A549 (cell line): ENCODE measurements around the gene ANAPC5. TPM values are rescaled to one million over a fixed set of nuclear protein-coding genes. Genes with fewer than 3 reads are reported as not detected.
"Not testable (repeated sequence)": the region's sequence is repeated elsewhere in the genome, so short reads cannot be mapped to it uniquely, and the experiment has no call there.

Source experiments
- ATAC-seq, 2 experiments: fragments of 200-7000 bp in 1 of 2; fragments of >200 bp in 1 of 2; cut with Nextera tagmentation in 1 of 2; cut with Tn5 transposase in 1 of 2; 3 replicates each; pipeline versions ENCODE4 v1.8.0 to v1.9.1; 2018 to 2020; ENCODE audit warnings: mild to moderate bottlenecking in 1 of 2, moderate library complexity in 1 of 2
- CTCF ChIA-PET: fragments of 300-600 bp; sonication (Branson Sonifier 250); formaldehyde crosslinking; extraction: SDS; loops from one replicate; lab custom pipeline; 2021; ENCODE audit warnings: antibody characterized with exemption, inconsistent platforms; lab: Yijun Ruan, JAX
- POLR2A ChIA-PET: fragments of 350-600 bp; formaldehyde crosslinking; extraction: SDS; loops from one replicate; lab custom pipeline; 2021; ENCODE audit warnings: antibody characterized with exemption, inconsistent platforms; lab: Yijun Ruan, JAX
- DNase-seq, 2 experiments: peaks; one replicate each; pipeline versions ENCODE4 v3.0.0 to v3.0.0-alpha.2; 2011 to 2016; ENCODE audit warnings: low read depth in 1 of 2, low spot score in 1 of 2
- FAIRE-seq: peaks from 2 replicates; lab custom pipeline; 2011; peaks lifted over from hg19 to GRCh38; lab: Jason Lieb, UNC
- H3K27ac ChIP-seq, 2 experiments: fragments of >200 bp; sonication (Bioruptor Twin); formaldehyde crosslinking; 3 replicates each; pipeline ENCODE4 v1.5.1; 2016 to 2017
- H3K4me1 ChIP-seq: fragments of >200 bp; sonication (Bioruptor Twin); formaldehyde crosslinking; 3 replicates; pipeline ENCODE4 v1.6.1; 2016
- H3K4me2 ChIP-seq: fragments of >200 bp; sonication (Bioruptor Twin); formaldehyde crosslinking; 3 replicates; pipeline ENCODE4 v1.6.1; 2016
- H3K4me3 ChIP-seq: fragments of >200 bp; sonication (Bioruptor Twin); formaldehyde crosslinking; 3 replicates; pipeline ENCODE4 v1.5.1; 2016
- H3K9me3 ChIP-seq: fragments of >200 bp; sonication (Bioruptor Twin); formaldehyde crosslinking; 3 replicates; pipeline ENCODE4 v1.6.1; 2016
- ATOH8 ChIP-seq: fragments of 250-450 bp; sonication (Bioruptor Pico); IDR thresholded peaks from 2 replicates; pipeline ENCODE4 v1.5.0; 2020; ENCODE audit warnings: low read depth, mild to moderate bottlenecking, moderate library complexity
- BCL3 ChIP-seq: fragments of >200 bp; sonication (Bioruptor Twin); formaldehyde crosslinking; IDR thresholded peaks from 3 replicates; pipeline ENCODE4 v1.6.1; 2016
- CBX2 ChIP-seq: fragments of 200-600 bp; sonication (generic); IDR thresholded peaks from 2 replicates; pipeline ENCODE4 v1.6.1; 2016; ENCODE audit warnings: low read depth, mild to moderate bottlenecking, borderline replicate concordance
- CBX8 ChIP-seq: fragments of 200-600 bp; sonication (generic); IDR thresholded peaks from 2 replicates; pipeline ENCODE4 v1.6.1; 2016
- E2F6 ChIP-seq: IDR thresholded peaks from 2 replicates; pipeline ENCODE4 v1.6.1; 2012; ENCODE audit warnings: low read depth, borderline replicate concordance
- FOXS1 ChIP-seq: fragments of 250-450 bp; sonication (Bioruptor Pico); IDR thresholded peaks from 2 replicates; pipeline ENCODE4 v1.5.0; 2020; ENCODE audit warnings: mild to moderate bottlenecking, moderate library complexity
- HOXB13 ChIP-seq: fragments of 250-450 bp; sonication (Bioruptor Pico); IDR thresholded peaks from 2 replicates; pipeline ENCODE4 v1.5.0; 2020; ENCODE audit warnings: low read depth, mild to moderate bottlenecking, moderate library complexity
- HOXB5 ChIP-seq: fragments of 250-450 bp; sonication (Bioruptor Pico); IDR thresholded peaks from 2 replicates; pipeline ENCODE4 v1.5.0; 2020; ENCODE audit warnings: mild to moderate bottlenecking, moderate library complexity
- KDM5A ChIP-seq: fragments of 200-600 bp; sonication (generic); IDR thresholded peaks from 2 replicates; pipeline ENCODE4 v1.6.1; 2016; ENCODE audit warnings: antibody characterized with exemption, mild to moderate bottlenecking
- MAFK ChIP-seq: fragments of 450-650 bp; IDR thresholded peaks from 2 replicates; pipeline ENCODE4 v1.6.1; 2014; ENCODE audit not compliant: partially characterized antibody
- MAZ ChIP-seq: fragments of 150-350 bp; IDR thresholded peaks from 2 replicates; pipeline ENCODE4 v1.6.1; 2014; ENCODE audit warnings: antibody characterized with exemption, low read depth, low read length, borderline replicate concordance
- RNF2 ChIP-seq: fragments of 200-600 bp; sonication (generic); IDR thresholded peaks from 2 replicates; pipeline ENCODE4 v1.6.1; 2016; ENCODE audit warnings: low read depth, mild to moderate bottlenecking, antibody characterized with exemption, moderate library complexity, borderline replicate concordance
- SREBF2 ChIP-seq: fragments of 450-650 bp; IDR thresholded peaks from 2 replicates; pipeline ENCODE4 v1.6.1; 2014; ENCODE audit warnings: mild to moderate bottlenecking, moderate library complexity
- TFCP2L1 ChIP-seq: fragments of 250-450 bp; sonication (Bioruptor Pico); IDR thresholded peaks from 2 replicates; pipeline ENCODE4 v1.5.0; 2021; ENCODE audit warnings: mild to moderate bottlenecking
- WGBS: methylation state at CpG from one replicate; pipeline ENCODE4 v1.1.6; 2017; ENCODE audit errors: missing lambda C conversion rate; 5-methylcytosine and 5-hydroxymethylcytosine counted together
- polyA plus RNA-seq, 4 experiments: library from polyadenylated mRNA; depleted of rRNA in 3 of 4; stranded (reverse); fragments of >200 nt; fragmentation: RNase III in 1 of 4; extraction: RNeasy Plus Mini Kit Qiagen cat#74134 plus additional on column Dnase treatment in 1 of 4; gene quantifications; 2 replicates in 3 of 4; 3 replicates in 1 of 4; pipeline ENCODE4 v1.2.3, GENCODE V29; 2011 to 2017
- TF ChIP-seq, protein P1 (sequence below): fragments of >200 bp; sonication (Bioruptor Twin); formaldehyde crosslinking; IDR thresholded peaks from 3 replicates; pipeline ENCODE4 v1.5.1; 2016
- TF ChIP-seq, protein P2 (sequence below): fragments of 450-650 bp; IDR thresholded peaks from 2 replicates; pipeline ENCODE4 v1.6.1; 2014; ENCODE audit warnings: antibody characterized with exemption
- TF ChIP-seq, protein P3 (sequence below): fragments of 150-350 bp; IDR thresholded peaks from 2 replicates; pipeline ENCODE4 v1.6.1; 2014; ENCODE audit warnings: low read depth, mild to moderate bottlenecking, low read length
- TF ChIP-seq, protein P4 (sequence below): IDR thresholded peaks from 2 replicates; pipeline ENCODE4 v1.6.1; 2012

Gene ANAPC5
- polyA plus RNA-seq, 2 of the 4 experiments (the other 2 are of a cell fraction) = 91.6 to 225 TPM

DNA sequence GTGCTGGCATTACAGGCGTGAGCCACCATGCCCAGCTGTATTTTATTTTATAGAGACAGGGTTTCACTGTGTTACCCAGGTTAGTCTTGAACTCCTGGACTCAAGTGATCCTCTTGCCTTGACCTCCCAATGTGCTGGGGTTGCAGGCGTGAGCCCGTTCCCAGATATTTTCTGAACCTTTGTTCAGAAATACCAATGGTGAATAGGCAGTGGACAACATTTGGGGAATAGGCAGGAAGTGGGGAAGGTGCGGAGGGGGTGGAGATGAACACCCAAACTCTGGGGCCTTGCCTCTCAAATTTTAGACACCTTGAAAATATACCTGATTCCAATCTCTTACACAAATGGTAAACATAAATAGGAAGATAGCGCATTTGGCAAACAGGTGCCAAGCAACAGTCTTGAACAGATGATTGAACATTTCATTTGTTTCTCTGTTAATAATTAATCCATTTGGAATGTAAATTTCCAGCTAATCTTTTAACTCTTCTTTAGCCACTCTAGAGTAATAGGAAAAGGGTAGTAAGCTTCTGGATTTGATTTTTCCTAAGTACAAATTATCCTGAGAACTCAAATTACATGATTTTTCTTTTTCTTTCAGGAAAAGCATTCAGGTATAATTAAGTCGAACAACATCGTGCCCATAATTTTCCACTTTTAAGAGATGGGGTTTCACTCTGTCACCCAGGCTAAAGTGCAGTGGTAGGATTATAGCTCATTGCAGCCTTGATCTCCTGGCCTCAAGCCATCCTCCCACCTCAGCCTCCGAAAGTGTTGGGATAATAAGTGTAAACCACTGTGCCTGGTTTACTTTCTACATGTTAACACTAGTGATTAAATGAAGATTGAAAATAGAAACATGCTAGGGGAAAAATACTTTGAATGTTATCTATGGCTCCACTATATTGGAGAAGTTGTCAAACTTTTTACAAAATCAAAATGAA, 24.8 kb upstream of the ANAPC5 start:
- CTCF ChIA-PET = interaction anchor here (0.7 to 1.6 kb wide), 2 partner anchors 11 to 42 kb away, joined by 3 to 5 read pairs; no protein-coding TSS in a partner anchor
- 39% methylated on average over 8 of the region's 8 CpGs for WGBS

DNA sequence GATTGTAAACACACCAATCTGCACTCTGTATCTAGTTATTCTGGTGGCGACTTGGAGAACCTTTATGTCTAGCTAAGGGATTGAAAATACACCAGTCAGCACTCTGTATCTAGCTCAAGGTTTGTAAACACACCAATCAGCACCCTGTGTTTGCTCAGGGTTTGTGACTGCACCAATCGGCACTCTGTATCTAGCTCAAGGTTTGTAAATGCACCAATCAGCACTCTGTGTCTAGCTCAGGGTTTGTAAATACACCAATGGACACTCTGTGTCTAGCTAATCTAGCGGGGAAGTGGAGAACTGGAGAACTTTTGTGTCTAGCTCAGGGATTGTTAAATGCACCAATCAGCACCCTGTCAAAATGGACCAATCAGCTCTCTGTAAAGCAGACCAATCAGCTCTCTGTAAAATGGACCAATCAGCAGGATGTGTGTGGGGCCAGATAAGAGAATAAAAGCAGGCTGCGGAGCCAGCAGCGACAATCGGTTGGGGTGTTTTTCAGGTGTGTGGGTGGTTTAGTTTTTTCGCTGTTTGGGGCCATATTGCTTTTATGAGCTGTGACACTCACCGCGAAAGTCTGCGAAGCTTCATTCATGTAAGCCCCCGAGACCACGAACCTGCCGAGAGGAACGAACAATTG, 22.9 kb upstream of the ANAPC5 start:
- H3K4me2 ChIP-seq, H3K27ac ChIP-seq, FAIRE-seq, POLR2A ChIA-PET, H3K9me3 ChIP-seq, ATAC-seq, DNase-seq, H3K4me3 ChIP-seq: not testable (repeated sequence)
- CTCF ChIA-PET = interaction anchor here (1.6 kb wide), 1 partner anchor 68 kb away, joined by 4 read pairs; no protein-coding TSS in a partner anchor
- 87% methylated on average over 14 of the region's 14 CpGs for WGBS
- TF ChIP-seq MAFK = peak; percentile 71
- peaks cover 11% of the 10 kb centered on the region for H3K4me1 ChIP-seq

More for the DNA sequence above, 24.8 kb upstream of the ANAPC5 start:
- 0 out of 2 replicates have a peak, but pooled peaks have one; percentile 41 for TF ChIP-seq HOXB13
- TF ChIP-seq MAZ = no peak
- Histone ChIP-seq H3K27ac (peak overlapping the region in 1 of 2 experiments; percentile 68; a peak in 3 of 6 replicates), H3K9me3 (no peaks in the 10 kb centered on the region), H3K4me3 (no peak overlapping the region), H3K4me1 (peaks cover 11% of the 10 kb centered on the region), H3K4me2 (peak overlapping the region; percentile 50)
- ATAC-seq (peak in 1 of 2 experiments; percentile 63; a peak in 3 of 6 replicates), DNase-seq (peak in 1 of 2 experiments; percentile 39), FAIRE-seq (no peak)
- POLR2A ChIA-PET = interaction anchor here (0.9 kb wide), 1 partner anchor 23 kb away, joined by 3 read pairs; no protein-coding TSS in a partner anchor

DNA sequence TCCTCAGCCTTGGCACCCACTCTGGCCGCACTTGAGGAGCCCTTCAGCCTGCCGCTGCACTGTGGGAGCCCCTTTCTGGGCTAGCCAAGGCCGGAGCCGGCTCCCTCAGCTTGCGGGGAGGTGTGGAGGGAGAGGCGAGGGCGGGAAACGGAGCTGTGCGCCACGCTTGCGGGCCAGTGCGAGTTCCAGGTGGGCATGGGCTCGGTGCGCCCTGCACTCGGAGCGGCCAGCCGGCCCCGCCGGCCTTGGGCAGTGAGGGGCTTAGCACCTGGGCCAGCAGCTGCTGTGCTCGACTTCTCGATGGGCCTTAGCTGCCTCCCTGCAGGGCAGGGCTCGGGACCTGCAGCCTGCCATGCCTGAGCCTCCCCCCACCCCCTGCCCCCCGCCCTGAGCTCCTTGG, 22.1 kb upstream of the ANAPC5 start:
- CTCF ChIA-PET = interaction anchor here (1.6 to 2.3 kb wide), 2 partner anchors 10 to 69 kb away, joined by 4 to 6 read pairs; no protein-coding TSS in a partner anchor
- H3K4me1 ChIP-seq = peaks cover 11% of the 10 kb centered on the region
- DNase-seq, ATAC-seq, H3K4me3 ChIP-seq, H3K27ac ChIP-seq, POLR2A ChIA-PET, FAIRE-seq, H3K4me2 ChIP-seq, H3K9me3 ChIP-seq: not testable (repeated sequence)
- 95% methylated on average over 12 of the region's 23 CpGs for WGBS

DNA sequence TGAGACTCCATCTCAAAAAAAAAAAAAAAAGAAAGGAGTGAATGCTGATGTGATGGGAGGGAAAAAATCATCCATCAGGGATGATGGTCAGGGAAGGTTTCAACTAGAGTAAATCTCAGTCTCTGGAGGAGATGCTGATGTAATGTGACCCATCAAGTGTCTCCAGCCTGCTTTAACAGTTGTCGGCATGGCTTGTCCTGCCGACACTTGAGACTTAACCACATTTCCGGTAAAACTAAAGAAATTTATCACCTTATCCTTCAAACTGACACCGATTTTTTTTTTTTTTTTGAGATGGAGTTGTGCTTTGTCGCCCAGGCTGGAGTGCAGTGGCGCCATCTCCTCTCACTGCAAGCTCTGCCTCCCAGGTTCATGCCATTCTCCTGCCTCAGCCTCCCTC, 21.5 kb upstream of the ANAPC5 start:
- FAIRE-seq (no peak), ATAC-seq (no peak), DNase-seq (no peak)
- 83% methylated on average over 6 of the region's 6 CpGs for WGBS
- no peak overlapping the region for H3K4me3 ChIP-seq
- H3K27ac ChIP-seq = no peak overlapping the region
- H3K9me3 ChIP-seq = no peaks in the 10 kb centered on the region
- ChIA-PET POLR2A (interaction anchor here (0.7 kb wide), 1 partner anchor 22 kb away, joined by 7 read pairs; no protein-coding TSS in a partner anchor), CTCF (interaction anchor here (0.6 to 2.3 kb wide), 3 partner anchors 11 to 85 kb away, joined by 4 to 6 read pairs (median 4); no protein-coding TSS in a partner anchor)
- H3K4me2 ChIP-seq = no peak overlapping the region
- H3K4me1 ChIP-seq = peaks cover 11% of the 10 kb centered on the region
- TF ChIP-seq, protein P1, sequence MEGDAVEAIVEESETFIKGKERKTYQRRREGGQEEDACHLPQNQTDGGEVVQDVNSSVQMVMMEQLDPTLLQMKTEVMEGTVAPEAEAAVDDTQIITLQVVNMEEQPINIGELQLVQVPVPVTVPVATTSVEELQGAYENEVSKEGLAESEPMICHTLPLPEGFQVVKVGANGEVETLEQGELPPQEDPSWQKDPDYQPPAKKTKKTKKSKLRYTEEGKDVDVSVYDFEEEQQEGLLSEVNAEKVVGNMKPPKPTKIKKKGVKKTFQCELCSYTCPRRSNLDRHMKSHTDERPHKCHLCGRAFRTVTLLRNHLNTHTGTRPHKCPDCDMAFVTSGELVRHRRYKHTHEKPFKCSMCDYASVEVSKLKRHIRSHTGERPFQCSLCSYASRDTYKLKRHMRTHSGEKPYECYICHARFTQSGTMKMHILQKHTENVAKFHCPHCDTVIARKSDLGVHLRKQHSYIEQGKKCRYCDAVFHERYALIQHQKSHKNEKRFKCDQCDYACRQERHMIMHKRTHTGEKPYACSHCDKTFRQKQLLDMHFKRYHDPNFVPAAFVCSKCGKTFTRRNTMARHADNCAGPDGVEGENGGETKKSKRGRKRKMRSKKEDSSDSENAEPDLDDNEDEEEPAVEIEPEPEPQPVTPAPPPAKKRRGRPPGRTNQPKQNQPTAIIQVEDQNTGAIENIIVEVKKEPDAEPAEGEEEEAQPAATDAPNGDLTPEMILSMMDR = no peak
- TF ChIP-seq, protein P2, sequence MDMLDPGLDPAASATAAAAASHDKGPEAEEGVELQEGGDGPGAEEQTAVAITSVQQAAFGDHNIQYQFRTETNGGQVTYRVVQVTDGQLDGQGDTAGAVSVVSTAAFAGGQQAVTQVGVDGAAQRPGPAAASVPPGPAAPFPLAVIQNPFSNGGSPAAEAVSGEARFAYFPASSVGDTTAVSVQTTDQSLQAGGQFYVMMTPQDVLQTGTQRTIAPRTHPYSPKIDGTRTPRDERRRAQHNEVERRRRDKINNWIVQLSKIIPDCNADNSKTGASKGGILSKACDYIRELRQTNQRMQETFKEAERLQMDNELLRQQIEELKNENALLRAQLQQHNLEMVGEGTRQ = no peak
- no peak for TF ChIP-seq CBX2
- TF ChIP-seq FOXS1 (CRISPR knock-in tag) = no peak
- no peak for TF ChIP-seq E2F6
- TF ChIP-seq TFCP2L1 (CRISPR knock-in tag) = no peak
- no peak for TF ChIP-seq RNF2
- TF ChIP-seq ATOH8 (CRISPR knock-in tag) = no peak
- TF ChIP-seq, protein P3, sequence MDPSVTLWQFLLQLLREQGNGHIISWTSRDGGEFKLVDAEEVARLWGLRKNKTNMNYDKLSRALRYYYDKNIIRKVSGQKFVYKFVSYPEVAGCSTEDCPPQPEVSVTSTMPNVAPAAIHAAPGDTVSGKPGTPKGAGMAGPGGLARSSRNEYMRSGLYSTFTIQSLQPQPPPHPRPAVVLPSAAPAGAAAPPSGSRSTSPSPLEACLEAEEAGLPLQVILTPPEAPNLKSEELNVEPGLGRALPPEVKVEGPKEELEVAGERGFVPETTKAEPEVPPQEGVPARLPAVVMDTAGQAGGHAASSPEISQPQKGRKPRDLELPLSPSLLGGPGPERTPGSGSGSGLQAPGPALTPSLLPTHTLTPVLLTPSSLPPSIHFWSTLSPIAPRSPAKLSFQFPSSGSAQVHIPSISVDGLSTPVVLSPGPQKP = no peak
- no peak for TF ChIP-seq SREBF2
- TF ChIP-seq, protein P4, sequence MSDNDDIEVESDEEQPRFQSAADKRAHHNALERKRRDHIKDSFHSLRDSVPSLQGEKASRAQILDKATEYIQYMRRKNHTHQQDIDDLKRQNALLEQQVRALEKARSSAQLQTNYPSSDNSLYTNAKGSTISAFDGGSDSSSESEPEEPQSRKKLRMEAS = no peak
- TF ChIP-seq KDM5A = no peak
- TF ChIP-seq BCL3 = no peak
- TF ChIP-seq HOXB5 (CRISPR knock-in tag) = no peak
- TF ChIP-seq CBX8 = no peak
